ENCODE data around the gene GABRB1. TPM values are rescaled to one million over a fixed set of nuclear protein-coding genes. Genes with fewer than 3 reads are reported as not detected.

GABRB1 gene
- total RNA-seq, 1 experiment from 2014 or later, result not detected

DNA sequence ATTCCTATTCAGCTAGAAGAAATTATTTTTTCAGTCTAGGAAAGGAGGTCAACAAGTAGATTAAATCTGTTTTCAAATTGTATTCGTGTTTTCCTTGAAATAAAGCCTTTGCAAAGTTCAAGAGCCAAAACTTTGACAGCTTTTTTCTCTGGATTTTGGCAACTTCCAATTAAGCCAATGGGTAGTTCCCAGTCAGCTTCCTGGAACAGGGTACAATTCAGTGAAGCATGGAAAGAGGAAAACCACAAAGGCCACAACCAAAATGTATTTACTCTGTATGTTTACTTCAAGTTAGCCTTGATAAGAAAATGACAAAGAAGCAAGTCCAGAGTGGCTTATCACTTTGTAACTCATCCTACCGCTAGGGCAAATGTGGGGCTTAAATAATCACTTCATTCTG, 243.5 kb downstream of the GABRB1 start:
- RAD21 ChIA-PET (ENCODE audit: low non-redundant PET in 1 of 2, low total read pairs in 2 of 2, uncharacterized antibody in 2 of 2, unreplicated experiment in 2 of 2), result no interaction called here
- Histone ChIP-seq H2AFZ (ENCODE audit: low read depth, low read length, poor library complexity, severe bottlenecking) (no peak overlapping the region), H3K27me3 (ENCODE audit: insufficient read depth, low read length) (0 out of 2 replicates have a peak, but pooled peaks cover 5% of the 10 kb centered on the region), H3K36me3 (ENCODE audit: control insufficient read depth in 1 of 2, insufficient read depth in 2 of 2, low read length in 2 of 2) (no peaks in the 10 kb centered on the region), H3K79me2 (ENCODE audit: insufficient read depth, low read length) (no peaks in the 10 kb centered on the region), H3K9me3 (ENCODE audit: control insufficient read depth in 1 of 2, insufficient read depth in 1 of 2, low read depth in 1 of 2, low read length in 2 of 2) (no peaks in the 10 kb centered on the region), H3K27ac (ENCODE audit: low read depth, low read length) (no peak overlapping the region), H3K9ac (ENCODE audit: low read length) (no peak overlapping the region), H3K4me2 (ENCODE audit: low read length) (no peak overlapping the region), H3K9me2 (ENCODE audit: insufficient read depth) (no peaks in the 10 kb centered on the region), H4K20me1 (ENCODE audit: insufficient read depth) (no peaks in the 10 kb centered on the region; the same call in 1 of the 2 replicates), H3K4me3 (replicated peaks in 1 of 2; ENCODE audit: low read depth in 1 of 2, low read length in 2 of 2) (no peak overlapping the region), H3K4me1 (ENCODE audit: control insufficient read depth in 1 of 2, insufficient read depth in 2 of 2, low read length in 2 of 2) (no peaks in the 10 kb centered on the region)
- ATAC-seq, result no peak
- no TSS peak for BruUV-seq (replicated peaks)
- intact Hi-C loops (cut with micrococcal nuclease), result no loop called here
- POLR2A ChIA-PET, result no interaction called here
- no peak for TF ChIP-seq EGR1 (IDR thresholded peaks at IDR 0.05; ENCODE audit: low read depth)
- TF ChIP-seq ZFX (IDR thresholded peaks at IDR 0.05), result no peak
- TF ChIP-seq FOSL1 (IDR thresholded peaks at IDR 0.05; ENCODE audit: low read depth), result no peak
- TF ChIP-seq CEBPB (IDR thresholded peaks at IDR 0.05; ENCODE audit: low read depth), result no peak
- TF ChIP-seq, protein P1, sequence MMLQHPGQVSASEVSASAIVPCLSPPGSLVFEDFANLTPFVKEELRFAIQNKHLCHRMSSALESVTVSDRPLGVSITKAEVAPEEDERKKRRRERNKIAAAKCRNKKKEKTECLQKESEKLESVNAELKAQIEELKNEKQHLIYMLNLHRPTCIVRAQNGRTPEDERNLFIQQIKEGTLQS (IDR thresholded peaks at IDR 0.05), result no peak
- TF ChIP-seq POLR2A (IDR thresholded peaks at IDR 0.05; ENCODE audit: borderline replicate concordance, extremely low read depth, insufficient read depth, insufficient read length), result no peak
- no peak for TF ChIP-seq SRF (IDR thresholded peaks at IDR 0.05; ENCODE audit: low read depth)
- TF ChIP-seq, protein P2, sequence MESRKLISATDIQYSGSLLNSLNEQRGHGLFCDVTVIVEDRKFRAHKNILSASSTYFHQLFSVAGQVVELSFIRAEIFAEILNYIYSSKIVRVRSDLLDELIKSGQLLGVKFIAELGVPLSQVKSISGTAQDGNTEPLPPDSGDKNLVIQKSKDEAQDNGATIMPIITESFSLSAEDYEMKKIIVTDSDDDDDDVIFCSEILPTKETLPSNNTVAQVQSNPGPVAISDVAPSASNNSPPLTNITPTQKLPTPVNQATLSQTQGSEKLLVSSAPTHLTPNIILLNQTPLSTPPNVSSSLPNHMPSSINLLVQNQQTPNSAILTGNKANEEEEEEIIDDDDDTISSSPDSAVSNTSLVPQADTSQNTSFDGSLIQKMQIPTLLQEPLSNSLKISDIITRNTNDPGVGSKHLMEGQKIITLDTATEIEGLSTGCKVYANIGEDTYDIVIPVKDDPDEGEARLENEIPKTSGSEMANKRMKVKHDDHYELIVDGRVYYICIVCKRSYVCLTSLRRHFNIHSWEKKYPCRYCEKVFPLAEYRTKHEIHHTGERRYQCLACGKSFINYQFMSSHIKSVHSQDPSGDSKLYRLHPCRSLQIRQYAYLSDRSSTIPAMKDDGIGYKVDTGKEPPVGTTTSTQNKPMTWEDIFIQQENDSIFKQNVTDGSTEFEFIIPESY (IDR thresholded peaks at IDR 0.05; ENCODE audit: extremely low read depth, insufficient replicate concordance, low read length), result no peak
- TF ChIP-seq, protein P3, sequence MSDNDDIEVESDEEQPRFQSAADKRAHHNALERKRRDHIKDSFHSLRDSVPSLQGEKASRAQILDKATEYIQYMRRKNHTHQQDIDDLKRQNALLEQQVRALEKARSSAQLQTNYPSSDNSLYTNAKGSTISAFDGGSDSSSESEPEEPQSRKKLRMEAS (IDR thresholded peaks at IDR 0.05), result no peak
- TF ChIP-seq TCF7L2 (IDR thresholded peaks at IDR 0.05; ENCODE audit: borderline replicate concordance, extremely low read depth, insufficient read depth, insufficient read length), result no peak
- TF ChIP-seq POLR2AphosphoS5 (IDR thresholded peaks at IDR 0.05; ENCODE audit: low read depth, low read length), result no peak
- no peak for DNase-seq (ENCODE audit: low read depth, low spot score)
- CTCF ChIA-PET, result no interaction called here

All from HCT116 (cell line).